Astrocyte of the spinal cord (primary cell): ENCODE data around the gene TBX2.

ENCODE experiments used
- DNase-seq: peaks from one replicate; pipeline ENCODE4 v3.0.0; 2011; ENCODE audit warnings: low read depth, low spot score
- H3K4me3 ChIP-seq: 2 replicates; pipeline ENCODE4 v1.5.1; 2011; ENCODE audit warnings: low read depth, mild to moderate bottlenecking, low read length, moderate library complexity
- CTCF ChIP-seq: IDR thresholded peaks from 2 replicates; pipeline ENCODE4 v1.5.1; 2012; ENCODE audit warnings: low read depth, mild to moderate bottlenecking, low read length, inconsistent platforms
- in situ Hi-C: cut with HindIII; loops from 2 replicates; pipeline ENCODE4 v1.10.0; 2017; ENCODE audit warnings: low sequenced_read_pairs

TBX2 gene

GRCh38 chr17:61396586-61397085 lies 3.0 kb upstream of the TBX2 start:
- DNase-seq = no peak
- TF ChIP-seq CTCF = no peak
- in situ Hi-C loops = no loop called here
- H3K4me3 ChIP-seq = no peak overlapping the region

DNA sequence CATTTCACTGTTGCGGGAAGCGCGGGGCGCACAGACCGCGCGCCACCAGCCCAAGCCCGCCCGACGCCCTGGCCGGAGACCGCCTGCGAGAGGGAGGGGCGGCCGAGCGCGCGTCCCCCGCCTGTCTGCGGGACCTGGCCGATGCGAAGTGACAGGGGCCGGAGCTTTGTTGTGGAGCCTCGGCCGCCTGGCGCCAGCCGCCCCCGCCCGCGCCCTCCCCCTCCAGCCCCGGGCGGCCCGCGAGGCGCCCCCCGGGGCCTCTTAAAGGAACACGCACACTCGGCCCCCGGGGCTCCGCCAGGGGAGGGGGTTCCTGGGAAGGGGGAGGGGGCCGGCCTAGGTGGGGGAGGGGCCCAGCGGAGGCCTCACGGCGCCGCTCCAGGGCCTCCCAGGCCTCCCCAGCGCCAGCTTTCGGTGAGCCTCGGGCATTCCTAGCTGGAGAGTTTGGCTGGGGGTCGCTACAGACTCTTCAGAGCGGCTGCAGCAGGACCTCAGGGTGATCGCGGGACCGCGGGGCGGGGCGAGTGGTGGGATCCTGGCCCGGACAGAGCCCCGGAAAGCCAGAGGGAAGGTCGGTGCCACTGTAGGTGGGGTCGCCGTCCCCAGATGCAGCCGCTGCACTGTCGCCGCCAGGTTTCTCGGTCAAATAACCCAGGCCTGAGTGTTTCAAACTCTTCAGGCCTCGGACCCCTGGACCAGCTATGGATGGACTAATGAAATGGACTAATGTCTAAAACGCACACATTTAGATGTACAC lies 2.4 kb upstream of the TBX2 start:
- H3K4me3 ChIP-seq = peak overlapping the region; percentile 7
- no peak for TF ChIP-seq CTCF
- no peak for DNase-seq
- in situ Hi-C loops = no loop called here

- DNase-seq = no peak
- peak overlapping the region; percentile 37 for H3K4me3 ChIP-seq
Observed at GRCh38 chr17:61398721-61399130, 917 bp upstream of the TBX2 start.

DNA sequence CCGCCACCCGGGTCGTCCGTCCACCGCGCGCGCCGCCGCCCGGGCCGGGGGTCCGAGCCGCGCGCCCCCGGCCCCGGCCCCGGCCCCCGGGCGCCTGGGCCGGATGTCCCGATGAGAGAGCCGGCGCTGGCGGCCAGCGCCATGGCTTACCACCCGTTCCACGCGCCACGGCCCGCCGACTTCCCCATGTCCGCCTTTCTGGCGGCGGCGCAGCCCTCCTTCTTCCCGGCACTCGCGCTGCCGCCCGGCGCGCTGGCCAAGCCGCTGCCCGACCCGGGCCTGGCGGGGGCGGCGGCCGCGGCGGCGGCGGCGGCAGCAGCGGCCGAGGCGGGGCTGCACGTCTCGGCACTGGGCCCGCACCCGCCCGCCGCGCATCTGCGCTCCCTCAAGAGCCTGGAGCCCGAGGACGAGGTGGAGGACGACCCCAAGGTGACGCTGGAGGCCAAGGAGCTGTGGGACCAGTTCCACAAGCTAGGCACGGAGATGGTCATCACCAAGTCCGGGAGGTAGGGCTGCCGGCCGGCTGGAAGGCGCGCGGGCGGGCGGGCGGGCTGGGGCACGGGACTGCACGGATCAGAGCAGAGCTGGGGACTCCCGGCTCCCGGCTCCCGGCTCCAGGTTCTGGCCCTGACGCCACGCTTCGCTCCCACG lies 548 bp downstream of the TBX2 start:
- TF ChIP-seq CTCF = no peak
- peak overlapping the region; percentile 49 for H3K4me3 ChIP-seq
- no peak for DNase-seq
- in situ Hi-C loops = no loop called here

More at GRCh38 chr17:61398721-61399130, 917 bp upstream of the TBX2 start:
- TF ChIP-seq CTCF = no peak
- in situ Hi-C loops = no loop called here

GRCh38 chr17:61400717-61401388 lies 1.2 kb downstream of the TBX2 start:
- H3K4me3 ChIP-seq = peak overlapping the region; percentile 49

More at GRCh38 chr17:61400717-61401388, 1.2 kb downstream of the TBX2 start:
- no peak for DNase-seq
- in situ Hi-C loops = no loop called here
- no peak for TF ChIP-seq CTCF
